GM21381 (cell line): ENCODE results near the gene PEMT.

Experiments used
- ATAC-seq: cut with Tn5 transposase; IDR thresholded peaks from one replicate; pipeline ENCODE4 v1.9.1; 2021; ENCODE audit warnings: mild to moderate bottlenecking, moderate library complexity; ENCODE audit not compliant: unreplicated experiment

PEMT gene

GRCh38 chr17:17538417-17539391, 52.8 kb downstream of the PEMT start:
- no peak for ATAC-seq

- no peak for ATAC-seq
Measured at GRCh38 chr17:17537311-17538099, 54.0 kb downstream of the PEMT start.

- no peak for ATAC-seq
Measured at GRCh38 chr17:17536702-17537101, 54.8 kb downstream of the PEMT start.

GRCh38 chr17:17535957-17536356, 55.6 kb downstream of the PEMT start:
- no peak for ATAC-seq

GRCh38 chr17:17533901-17534441, 57.5 kb downstream of the PEMT start:
- ATAC-seq, result no peak

GRCh38 chr17:17532991-17533390, 58.5 kb downstream of the PEMT start:
- no peak for ATAC-seq

GRCh38 chr17:17531156-17531555, 60.4 kb downstream of the PEMT start:
- no peak for ATAC-seq

GRCh38 chr17:17528696-17529652, 62.5 kb downstream of the PEMT start:
- ATAC-seq, result no peak

GRCh38 chr17:17527956-17528500, 63.5 kb downstream of the PEMT start:
- ATAC-seq, result no peak

GRCh38 chr17:17527534-17527933, 64.0 kb downstream of the PEMT start:
- ATAC-seq, result no peak

- ATAC-seq, result no peak
Measured at GRCh38 chr17:17526369-17526768, 65.1 kb downstream of the PEMT start.

GRCh38 chr17:17525956-17526355, 65.6 kb downstream of the PEMT start:
- no peak for ATAC-seq

- ATAC-seq, result no peak
Measured at GRCh38 chr17:17525311-17525710, 66.2 kb downstream of the PEMT start.

GRCh38 chr17:17523731-17524490, 67.6 kb downstream of the PEMT start:
- no peak for ATAC-seq

GRCh38 chr17:17523001-17523730, 68.3 kb downstream of the PEMT start:
- ATAC-seq, result no peak

- ATAC-seq, result no peak
Measured at GRCh38 chr17:17520599-17521232, 70.8 kb downstream of the PEMT start.

- ATAC-seq, result no peak
Measured at GRCh38 chr17:17519886-17520285, 71.6 kb downstream of the PEMT start.

GRCh38 chr17:17518951-17519350, 72.6 kb downstream of the PEMT start:
- ATAC-seq, result no peak
